Upper lobe of left lung (tissue), 4 donors: ENCODE results near the gene FGF14.

Source experiments
- EP300 ChIP-seq, 4 donors: sonication (generic); formaldehyde crosslinking; IDR thresholded peaks; one replicate each; pipeline ENCODE4 v1.5.1; 2017; ENCODE audit warnings: antibody characterized with exemption in 4 of 4, control low read depth in 2 of 4
- POLR2A ChIP-seq, 4 donors: fragments of 450-650 bp; IDR thresholded peaks; one replicate each; pipeline ENCODE4 v1.5.1; 2016 to 2017; ENCODE audit warnings: antibody characterized with exemption in 4 of 4, mild to moderate bottlenecking in 2 of 4
- TF ChIP-seq, protein P1 (sequence below), 6 experiments: fragments of 450-650 bp in 4 of 6; fragments of 200-600 bp in 2 of 6; sonication (generic) in 2 of 6; IDR thresholded peaks; one replicate each; pipeline ENCODE4 v1.5.1; 2016 to 2019; ENCODE audit warnings: antibody characterized with exemption in 6 of 6

GRCh38 chr13:101829484-101829883 is 572.4 kb downstream of the FGF14 start:
- TF ChIP-seq, protein P1, sequence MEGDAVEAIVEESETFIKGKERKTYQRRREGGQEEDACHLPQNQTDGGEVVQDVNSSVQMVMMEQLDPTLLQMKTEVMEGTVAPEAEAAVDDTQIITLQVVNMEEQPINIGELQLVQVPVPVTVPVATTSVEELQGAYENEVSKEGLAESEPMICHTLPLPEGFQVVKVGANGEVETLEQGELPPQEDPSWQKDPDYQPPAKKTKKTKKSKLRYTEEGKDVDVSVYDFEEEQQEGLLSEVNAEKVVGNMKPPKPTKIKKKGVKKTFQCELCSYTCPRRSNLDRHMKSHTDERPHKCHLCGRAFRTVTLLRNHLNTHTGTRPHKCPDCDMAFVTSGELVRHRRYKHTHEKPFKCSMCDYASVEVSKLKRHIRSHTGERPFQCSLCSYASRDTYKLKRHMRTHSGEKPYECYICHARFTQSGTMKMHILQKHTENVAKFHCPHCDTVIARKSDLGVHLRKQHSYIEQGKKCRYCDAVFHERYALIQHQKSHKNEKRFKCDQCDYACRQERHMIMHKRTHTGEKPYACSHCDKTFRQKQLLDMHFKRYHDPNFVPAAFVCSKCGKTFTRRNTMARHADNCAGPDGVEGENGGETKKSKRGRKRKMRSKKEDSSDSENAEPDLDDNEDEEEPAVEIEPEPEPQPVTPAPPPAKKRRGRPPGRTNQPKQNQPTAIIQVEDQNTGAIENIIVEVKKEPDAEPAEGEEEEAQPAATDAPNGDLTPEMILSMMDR (IDR thresholded peaks at IDR 0.05): no peak
- no peak for TF ChIP-seq EP300 (IDR thresholded peaks at IDR 0.05)
- TF ChIP-seq POLR2A (IDR thresholded peaks at IDR 0.05): no peak
